GM10248 (cell line): ENCODE data around the gene CPSF2.

Experiments
- CTCF ChIA-PET: fragments of 300-600 bp; sonication (Branson Sonifier 250); formaldehyde crosslinking; extraction: SDS; loops from one replicate; lab custom pipeline; 2021; ENCODE audit warnings: antibody characterized with exemption; lab: Yijun Ruan, JAX
- POLR2A ChIA-PET: fragments of 350-650 bp; sonication (Branson Sonifier 250); formaldehyde crosslinking; extraction: SDS; loops from one replicate; lab custom pipeline; 2020; ENCODE audit warnings: antibody characterized with exemption; lab: Yijun Ruan, JAX
- DNase-seq: peaks from one replicate; pipeline ENCODE4 v3.0.0; 2012; ENCODE audit errors: extremely low spot score
- TF ChIP-seq, protein P1 (sequence below): IDR thresholded peaks from 2 replicates; pipeline ENCODE4 v1.5.1; 2012; ENCODE audit warnings: mild to moderate bottlenecking, low read depth; ENCODE audit errors: extremely low read depth, missing control alignments, control extremely low read depth

CPSF2 gene

DNA sequence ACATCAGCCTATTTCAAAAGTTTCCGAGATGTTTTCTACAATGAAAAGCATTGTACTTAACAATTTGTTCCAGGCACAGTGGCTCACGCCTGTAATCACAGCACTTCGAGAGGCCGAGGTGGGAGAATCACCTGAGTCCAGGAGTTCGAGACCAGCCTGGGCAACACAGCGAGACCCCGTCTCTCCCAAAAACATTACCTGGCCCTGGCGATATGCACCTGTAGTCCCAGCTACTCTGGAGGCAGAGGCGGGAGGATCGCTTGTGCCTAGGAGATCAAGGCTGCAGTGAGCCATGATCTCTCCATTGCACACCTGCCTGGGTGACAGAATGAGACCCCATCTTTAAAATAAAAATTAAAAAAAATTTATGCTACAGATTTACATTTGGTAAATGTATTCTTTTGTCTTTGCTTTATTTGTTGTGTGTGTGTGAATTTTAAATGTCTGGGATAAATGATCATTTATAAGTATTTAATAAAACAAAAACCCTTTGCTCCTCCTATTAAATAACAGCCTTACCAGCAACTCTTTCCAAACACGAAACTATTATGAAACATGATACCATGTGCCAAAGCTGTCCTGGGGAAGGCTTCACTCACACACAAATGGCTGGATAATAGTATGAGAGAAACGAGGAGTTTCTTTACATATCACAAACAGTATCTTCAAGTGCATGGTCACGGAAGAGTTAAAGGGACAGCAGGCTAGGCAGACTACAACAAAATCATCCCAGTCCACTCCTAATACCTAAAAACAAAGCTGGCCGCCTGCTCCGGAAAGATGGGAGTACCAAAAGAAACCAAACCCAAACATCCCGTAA is 16.5 kb upstream of the CPSF2 start:
- CTCF ChIA-PET = interaction anchor here (1.1 to 5.8 kb wide), 6 partner anchors 10 to 247 kb away, joined by 3 to 134 read pairs (median 6); partner anchors contain the start of genes CPSF2 and NDUFB1
- POLR2A ChIA-PET = interaction anchor here (1.3 kb wide), 1 partner anchor 17 kb away, joined by 8 read pairs; the partner anchor contains the start of gene CPSF2
- peak; percentile 33 for DNase-seq
- TF ChIP-seq, protein P1, sequence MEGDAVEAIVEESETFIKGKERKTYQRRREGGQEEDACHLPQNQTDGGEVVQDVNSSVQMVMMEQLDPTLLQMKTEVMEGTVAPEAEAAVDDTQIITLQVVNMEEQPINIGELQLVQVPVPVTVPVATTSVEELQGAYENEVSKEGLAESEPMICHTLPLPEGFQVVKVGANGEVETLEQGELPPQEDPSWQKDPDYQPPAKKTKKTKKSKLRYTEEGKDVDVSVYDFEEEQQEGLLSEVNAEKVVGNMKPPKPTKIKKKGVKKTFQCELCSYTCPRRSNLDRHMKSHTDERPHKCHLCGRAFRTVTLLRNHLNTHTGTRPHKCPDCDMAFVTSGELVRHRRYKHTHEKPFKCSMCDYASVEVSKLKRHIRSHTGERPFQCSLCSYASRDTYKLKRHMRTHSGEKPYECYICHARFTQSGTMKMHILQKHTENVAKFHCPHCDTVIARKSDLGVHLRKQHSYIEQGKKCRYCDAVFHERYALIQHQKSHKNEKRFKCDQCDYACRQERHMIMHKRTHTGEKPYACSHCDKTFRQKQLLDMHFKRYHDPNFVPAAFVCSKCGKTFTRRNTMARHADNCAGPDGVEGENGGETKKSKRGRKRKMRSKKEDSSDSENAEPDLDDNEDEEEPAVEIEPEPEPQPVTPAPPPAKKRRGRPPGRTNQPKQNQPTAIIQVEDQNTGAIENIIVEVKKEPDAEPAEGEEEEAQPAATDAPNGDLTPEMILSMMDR = no peak

DNA sequence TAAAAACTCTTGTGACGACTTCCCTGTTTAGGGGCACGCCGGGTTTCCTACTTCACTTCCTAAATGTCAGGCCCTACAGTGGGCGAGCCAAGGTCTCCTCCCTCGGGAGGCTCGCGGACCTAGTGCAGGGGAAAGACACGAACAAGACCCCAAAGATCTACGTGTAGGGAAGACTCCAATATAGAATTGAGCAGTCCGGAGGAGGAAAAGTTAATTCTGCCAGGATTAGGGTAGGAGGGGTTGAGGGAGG is 16.0 kb upstream of the CPSF2 start:
- POLR2A ChIA-PET = interaction anchor here (1.0 to 1.3 kb wide), 2 partner anchors 17 to 65 kb away, joined by 5 to 8 read pairs; partner anchors contain the start of genes CPSF2 and TRIP11
- TF ChIP-seq, protein P1 = no peak
- DNase-seq = no peak
- CTCF ChIA-PET = interaction anchor here (0.7 to 5.8 kb wide), 11 partner anchors 11 to 368 kb away, joined by 3 to 134 read pairs (median 3); partner anchors contain the start of genes CPSF2, NDUFB1 and TRIP11

DNA sequence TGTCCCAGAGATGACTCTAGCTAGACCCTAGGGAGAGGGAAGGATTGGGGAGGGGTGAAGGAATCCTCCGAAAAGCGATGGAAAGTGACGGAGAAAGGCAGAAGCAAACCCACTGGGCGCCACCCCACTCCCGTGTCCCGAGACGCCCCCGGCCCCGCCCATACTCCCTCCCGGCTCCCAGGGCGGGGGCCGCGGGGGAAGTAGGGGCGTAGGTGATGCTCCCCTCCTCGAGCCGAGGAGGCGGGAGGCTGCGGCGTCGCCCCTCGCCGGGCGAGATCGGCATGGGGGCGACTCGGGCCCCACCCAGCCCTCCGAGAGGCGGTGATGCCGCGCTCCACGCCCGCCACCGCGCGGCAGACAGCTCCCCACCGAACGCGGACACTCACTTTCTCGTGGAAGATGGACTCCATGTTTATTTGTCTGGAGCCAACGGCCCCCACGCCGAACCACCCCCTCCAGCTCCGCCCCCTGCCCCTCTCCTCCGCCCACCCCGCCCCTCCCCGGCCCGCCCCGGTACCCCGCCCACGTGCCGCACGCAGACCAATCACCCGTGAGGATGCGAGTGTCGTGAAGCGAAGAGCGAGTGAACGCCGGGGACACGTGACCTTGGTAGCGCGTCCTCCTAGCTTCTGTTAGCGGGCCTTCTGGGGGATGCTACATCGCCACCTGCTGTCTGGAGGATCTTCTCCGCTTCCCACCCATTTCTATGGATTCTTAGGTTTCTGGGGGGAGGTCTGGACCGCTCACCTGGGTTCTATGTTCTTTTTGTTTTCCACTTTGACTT is 15.4 kb upstream of the CPSF2 start, which contains the start of gene ATXN3:
Gene ATXN3 (minus strand): TSS at position 440 of the 784 bp plus-strand sequence. CDS start 30 bp downstream, at position 410.
- ChIA-PET CTCF (interaction anchor here (0.6 to 5.8 kb wide), 23 partner anchors 8 to 674 kb away, joined by 3 to 134 read pairs (median 4); partner anchors contain the start of genes CPSF2, NDUFB1 and TRIP11), POLR2A (interaction anchor here (0.6 to 1.3 kb wide), 3 partner anchors 16 to 97 kb away, joined by 3 to 8 read pairs (median 5); partner anchors contain the start of genes CPSF2 and TRIP11)
- TF ChIP-seq, protein P1 = peak; percentile 75
- peak; percentile 98 for DNase-seq

DNA sequence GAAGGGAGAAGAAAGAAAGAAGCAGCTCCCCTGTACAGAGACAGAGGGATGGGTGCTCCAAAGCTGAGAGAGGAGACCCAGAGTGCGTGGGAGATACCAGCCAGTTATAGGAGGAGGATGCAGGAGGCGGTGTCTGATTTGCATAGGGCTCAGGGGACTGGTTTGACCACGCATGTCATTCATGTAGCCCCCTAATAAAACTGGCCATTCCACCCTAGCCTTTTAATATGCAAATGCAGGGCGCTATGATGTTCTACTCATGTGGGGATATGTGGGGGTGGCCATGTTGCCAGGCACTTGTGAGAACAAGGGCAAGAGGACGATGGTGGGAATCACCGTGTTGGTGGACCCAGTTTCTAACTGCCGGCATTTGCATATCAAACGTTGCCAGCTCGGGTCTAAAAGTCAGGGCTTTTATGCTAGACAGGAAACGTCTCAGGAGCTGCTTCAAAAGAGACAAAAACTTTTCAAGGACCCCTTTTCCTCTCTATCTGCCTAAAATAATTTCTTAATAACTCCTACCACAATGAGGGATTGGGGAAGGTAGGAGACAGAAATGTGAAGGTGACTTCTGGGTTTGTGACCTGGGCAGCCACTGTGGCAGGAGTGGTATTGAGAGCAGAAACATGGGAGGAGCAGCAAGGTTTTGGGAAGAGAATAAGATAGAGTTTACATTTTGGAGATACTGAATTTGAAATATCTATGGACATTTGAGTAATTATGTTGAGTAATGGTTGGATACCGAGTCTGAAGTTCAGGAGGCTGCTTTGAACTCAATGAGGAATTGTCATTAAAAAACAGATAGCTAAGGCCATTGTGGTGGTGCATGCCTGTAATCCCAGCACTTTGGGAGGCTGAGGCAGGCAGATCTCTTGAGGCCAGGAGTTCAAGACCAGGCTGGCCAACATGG is 13.2 kb upstream of the CPSF2 start:
- TF ChIP-seq, protein P1 = no peak
- no peak for DNase-seq
- ChIA-PET CTCF (interaction anchor here (1.3 to 5.8 kb wide), 4 partner anchors 11 to 68 kb away, joined by 3 to 134 read pairs (median 9); partner anchors contain the start of genes CPSF2, NDUFB1 and TRIP11), POLR2A (no interaction called here)

DNA sequence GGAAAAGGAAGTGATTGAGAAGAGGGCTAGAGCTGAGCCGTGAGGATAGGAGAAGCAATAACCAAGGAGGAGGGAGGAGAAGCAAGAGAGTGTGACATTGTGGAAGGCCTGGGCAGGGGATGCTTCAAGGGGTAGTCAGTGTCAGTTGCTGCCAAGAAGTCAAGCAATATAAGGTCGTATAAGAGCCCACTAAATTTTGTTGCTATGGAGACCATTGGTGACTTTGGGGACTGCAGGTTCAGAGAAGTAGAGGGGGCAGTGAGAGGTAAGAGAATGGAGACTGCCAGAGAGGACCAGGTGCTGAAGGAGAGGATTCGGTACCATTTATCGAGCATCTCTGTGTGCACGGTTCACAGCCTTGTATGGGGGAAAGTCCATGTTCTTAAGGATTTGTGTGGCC is 12.3 kb upstream of the CPSF2 start:
- no peak for DNase-seq
- ChIA-PET POLR2A (no interaction called here), CTCF (interaction anchor here (1.3 to 5.8 kb wide), 2 partner anchors 11 to 26 kb away, joined by 3 to 134 read pairs; partner anchors contain the start of genes CPSF2 and NDUFB1)
- TF ChIP-seq, protein P1 = no peak
